ENCODE data around the gene CELSR1.

CELSR1 gene

DNA sequence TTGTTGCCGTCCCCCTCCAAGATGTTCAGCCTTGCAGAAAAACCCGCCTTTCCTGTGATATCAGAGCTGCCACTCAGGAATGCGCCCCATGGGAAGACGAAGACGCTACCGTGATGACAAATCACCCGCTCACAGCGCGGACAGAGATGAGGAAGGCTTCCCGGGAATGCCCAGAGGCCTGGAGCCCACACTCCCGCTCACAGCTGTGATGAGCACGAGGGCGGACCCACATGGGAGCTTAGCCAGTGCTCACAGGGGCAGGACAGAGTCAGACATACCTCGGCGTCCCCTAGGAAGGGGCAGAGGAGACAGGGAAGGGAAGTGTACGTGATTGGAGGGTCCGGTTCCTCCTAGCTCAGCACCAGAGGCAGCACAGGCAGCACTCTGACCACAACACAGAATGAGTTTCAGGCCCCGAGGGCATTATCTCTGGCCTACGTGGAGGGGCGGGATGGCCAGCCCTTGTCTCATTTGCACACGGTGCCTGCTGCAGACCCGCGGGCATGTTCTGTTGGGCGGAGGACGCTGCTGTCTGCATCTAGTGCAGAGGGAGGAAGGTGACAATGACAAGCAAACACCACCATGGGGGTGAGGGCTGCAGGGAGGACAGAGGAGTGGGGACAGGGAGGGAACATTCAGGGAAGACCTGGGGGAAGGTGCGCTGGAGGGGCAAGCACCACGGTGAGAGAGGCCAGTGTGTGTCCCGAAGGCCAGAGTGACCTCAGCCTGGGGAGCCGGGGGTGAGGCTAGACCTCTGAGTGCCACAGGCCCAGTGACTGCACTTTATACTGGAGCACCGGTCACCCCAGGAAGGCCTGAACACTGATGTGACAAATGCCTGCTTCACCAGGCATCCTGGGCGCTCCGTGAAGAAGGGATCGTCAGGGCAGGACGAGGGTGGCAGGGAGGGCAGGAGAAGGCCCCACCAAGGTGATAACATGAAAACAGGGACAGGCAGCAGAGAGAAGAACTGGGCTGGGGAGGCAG lies 79.6 kb downstream of the CELSR1 start:
- DNase-seq: no peak

DNA sequence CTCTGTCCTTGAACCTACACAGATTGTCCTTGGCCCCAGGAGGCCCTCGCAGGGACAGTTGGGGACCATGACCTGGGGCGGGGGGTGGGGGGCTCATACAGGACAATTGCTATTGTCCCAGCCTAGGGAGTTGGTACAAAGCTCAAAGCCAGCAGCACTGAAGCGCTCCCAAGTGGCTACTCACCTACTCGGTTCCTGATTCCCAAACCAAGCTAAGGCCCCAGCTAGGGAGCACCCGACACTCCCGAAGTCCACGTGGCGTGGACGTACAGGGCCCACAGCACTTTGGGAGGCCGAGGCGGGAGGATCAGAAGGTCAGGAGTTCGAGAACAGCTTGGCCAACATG lies 80.6 kb downstream of the CELSR1 start:
- DNase-seq: no peak

DNA sequence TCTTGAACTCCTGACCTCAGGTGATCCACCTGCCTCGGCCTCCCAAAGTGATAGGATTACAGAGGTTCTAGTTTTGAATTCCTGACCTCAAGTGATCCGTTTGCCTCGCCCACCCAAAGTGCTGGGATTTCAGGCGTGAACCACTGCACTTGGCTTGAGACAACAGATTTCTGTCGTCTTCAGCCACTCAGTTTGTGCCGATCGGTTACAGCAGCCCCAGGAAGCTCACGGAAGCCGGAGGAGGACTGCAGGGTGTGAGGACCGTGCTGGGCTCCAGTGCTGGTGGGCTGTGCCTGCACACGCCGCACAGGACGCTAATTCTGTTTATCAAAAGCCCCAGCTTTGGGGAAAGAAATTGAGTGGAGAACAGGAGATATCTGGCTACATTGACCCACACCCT lies 82.0 kb downstream of the CELSR1 start:
- DNase-seq: no peak

DNA sequence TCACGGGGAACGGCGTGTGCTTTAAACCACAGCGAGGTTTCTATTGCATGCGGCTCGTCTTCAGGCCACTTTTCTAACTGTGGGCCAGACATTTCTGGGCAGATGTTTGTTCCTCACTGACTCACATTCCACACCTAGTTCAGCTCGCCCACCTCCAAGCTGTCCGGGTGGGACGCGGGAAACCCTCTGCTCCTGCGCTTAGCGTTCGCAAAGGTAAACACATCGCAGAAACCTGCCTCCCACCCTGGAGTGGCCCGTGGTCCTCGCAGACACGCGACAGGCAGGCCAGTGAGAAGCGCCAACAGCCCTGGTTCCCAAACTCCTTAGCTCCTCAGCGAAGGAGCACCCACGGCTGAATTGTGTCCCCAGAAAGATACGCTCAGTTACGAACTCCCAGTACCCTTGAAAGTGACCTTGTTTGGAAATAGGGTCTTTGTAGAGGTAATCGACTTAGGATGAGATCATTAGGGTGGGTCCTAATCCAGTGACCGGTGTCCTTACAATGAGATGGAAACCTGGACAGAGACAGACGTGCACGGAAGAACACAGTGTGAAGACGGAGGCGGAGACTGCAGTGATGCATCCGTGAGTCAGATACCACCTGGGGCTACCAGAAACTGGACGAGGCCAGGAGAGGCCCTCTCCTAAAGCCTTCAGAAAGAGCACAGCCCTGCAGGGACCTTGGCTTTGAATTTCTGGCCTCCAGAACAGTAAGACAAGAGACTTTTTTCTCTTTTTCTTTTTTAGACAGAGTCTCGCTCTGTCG lies 82.7 kb downstream of the CELSR1 start:
- no peak for DNase-seq

DNA sequence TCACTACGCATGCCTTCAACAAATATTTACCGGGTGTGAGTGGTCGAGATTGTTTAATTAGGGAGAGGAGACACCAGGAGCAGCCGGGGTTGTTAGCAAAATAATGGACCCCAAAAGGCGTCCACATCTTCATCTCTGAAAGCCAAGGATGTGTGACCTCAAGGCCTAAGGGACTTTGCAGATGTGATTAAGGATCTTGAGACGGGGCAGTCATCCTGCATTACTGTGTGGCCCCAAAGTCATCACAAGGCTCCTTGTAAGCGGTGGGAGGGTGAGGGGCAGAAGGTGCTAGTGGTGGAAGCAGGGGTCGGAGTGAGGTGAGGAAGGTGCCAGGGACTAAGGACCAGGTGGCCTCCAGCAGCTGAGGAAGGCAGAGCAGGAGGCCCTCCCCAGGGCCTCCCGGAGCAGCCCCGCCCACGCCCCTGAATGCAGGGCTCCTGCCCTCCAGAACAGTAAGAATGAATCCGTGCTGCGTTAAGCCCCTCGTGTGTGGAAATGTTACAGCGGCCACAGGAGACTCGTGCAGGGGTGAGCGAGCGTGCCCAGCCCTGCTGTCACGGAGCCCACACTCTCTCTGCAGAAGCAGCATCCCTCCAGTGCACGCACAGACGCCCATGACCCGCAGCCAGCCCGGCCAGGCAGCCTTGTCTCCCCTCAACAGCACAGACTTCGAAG lies 83.5 kb downstream of the CELSR1 start:
- DNase-seq: no peak

DNA sequence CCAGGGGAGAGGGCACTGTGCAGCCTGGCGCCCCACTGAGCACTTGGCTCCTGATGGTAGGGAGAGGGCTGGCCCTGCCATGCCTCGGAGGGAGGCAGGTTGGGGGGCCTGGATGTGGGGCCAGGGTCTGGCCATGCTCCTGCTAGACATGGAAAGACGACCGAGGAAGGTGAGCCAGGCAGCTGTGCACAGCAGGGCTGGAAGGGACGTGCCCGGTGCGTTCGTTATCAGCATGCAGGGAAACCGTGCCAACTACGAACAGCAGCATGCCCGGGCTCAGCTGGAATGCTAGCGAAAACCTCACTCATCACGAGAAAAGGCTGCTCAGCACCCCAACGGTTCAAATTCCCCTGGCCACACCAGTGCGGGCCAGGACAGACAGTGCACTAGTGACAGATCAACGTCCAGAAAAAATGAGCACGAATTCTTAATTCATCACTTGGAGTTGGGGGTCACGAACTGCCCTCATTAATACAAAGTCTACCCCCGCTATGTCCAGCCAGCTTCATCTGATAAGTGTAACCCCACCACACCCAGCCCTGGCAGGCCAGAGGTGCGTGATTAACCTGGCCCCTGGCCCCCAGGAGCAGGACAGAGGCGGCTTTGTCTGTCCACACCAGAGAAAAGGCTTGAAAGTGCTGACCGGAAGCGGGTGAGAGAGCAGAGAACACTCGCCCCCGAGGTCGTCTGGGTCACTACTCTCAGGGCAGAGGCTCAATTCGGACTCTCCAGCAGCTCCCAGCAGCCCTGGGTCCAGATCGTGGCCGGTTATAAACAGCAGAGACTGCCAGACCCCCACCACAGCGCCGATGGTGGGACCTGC lies 84.2 kb downstream of the CELSR1 start:
- no peak for DNase-seq

DNA sequence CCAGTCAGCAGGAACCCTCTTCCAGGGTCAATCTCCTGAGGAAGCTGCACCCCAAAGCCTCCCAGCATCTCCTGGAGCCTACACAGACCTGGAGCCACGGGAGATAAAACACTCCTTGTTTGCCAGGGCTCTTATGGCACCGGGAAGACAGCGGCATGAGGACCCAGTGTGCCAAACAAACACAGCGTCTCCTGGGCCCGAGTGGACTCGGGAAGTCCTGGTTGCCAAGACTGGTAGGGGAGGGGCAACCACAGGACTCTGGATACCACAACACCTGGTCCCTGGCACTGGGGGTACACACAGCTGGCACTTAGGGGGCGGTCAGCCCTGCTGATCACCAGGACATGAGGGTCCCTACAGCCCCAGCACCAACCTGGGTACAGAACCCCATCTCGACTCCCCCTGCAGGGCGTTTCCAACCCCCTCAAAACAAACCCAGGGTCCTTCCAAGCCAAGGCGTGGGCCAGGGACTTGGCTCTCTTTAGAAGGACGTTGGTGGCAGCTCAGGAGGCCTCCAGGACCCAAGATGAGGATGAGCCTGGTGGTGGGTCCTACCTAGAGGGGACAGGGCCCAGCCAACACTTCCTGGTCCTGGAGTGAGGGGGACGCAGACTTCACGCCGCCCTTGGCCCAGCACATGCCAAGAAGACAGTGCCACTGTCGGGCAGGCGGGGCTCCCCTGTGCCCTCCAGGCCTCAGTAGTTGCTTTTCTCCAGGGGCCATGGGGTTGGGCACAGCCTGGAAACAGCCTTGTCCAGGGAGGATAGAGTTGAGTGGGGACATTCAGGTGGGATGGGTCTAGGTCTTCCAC lies 85.0 kb downstream of the CELSR1 start:
- no peak for DNase-seq

DNA sequence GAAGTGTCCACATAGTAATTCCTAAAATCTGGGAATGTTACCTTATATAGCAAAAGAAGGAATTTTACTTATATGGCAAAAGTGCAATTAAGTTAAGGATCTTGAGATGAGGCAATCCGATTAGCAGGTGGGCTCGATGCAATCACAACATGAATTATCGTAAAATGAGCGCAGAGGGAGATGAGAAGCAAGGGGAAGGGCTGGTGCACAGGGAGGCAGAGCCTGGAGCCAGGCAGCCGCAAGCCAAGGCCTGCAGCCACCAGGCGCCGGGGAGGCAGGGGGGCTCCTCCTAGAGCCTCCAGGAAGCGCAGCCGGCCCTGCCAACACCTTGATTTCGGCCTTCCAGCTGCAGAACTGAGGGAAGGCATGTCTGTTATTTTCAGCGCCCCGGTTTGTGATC lies 85.7 kb downstream of the CELSR1 start:
- no peak for DNase-seq

DNA sequence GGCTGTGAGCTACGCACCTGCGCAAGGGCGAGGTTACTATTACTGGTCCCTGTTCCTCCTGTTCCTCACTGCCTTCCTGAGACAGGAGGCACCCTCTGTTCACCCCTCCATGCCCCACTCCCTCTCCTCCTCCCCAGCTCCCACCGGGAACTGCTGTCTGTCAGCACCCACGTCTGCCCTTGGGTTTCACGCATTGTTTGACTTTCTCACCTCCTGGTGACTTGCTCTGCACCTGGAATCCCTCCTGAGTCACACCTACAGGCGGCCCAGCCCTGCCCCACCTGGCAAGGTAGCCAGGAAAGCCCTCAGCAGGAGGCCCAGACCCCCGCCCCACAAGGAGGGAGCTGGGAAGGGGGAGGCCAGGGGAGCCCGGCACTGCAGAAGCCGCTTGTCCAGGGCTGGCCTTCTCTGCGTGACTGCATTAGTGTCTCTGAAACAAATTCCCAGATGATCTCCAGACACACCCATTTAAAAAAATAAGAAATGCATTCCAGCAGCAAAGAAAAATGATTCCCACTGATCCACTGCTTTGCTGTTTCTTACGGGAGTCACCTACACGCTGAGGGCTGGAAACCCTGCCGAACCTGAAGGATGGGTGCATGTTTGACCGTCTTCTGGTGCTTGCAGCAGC lies 86.4 kb downstream of the CELSR1 start:
- no peak for DNase-seq

DNA sequence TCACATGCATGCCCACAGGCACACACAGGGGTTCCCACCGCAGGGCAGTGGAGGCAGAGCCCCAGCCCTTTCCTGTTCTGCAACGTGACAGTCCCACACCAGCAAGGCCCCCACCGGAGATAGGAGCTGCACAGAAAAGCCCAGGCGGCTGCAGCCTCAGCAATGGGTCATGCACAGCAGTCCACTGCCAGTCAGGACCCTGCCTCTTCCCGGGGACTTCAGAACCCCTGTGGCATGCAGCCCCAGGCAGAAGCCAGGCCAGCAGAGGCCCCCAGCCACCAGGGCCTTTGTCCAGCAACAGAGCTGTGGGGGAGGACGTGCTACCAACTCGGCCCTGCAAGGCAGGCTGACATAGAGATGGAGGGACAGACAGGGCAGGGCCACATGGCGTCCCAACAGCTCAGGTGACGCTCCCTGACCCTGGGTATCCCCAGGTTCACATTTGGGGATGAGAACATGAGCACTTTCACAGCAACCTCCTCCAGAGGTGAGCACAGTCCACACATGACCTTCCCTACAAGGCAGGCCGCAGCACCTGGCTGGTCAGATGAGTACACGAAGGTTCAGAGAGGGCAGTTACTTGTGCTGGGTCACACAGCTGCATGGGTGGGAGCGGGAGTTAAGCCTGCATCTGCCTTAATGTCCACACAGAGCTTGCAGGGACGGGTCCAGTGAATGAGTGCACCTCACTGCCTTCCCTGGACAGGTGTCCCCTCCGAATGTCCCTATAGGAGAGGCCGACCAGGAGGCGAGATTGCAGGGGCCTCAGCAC lies 87.3 kb downstream of the CELSR1 start:
- DNase-seq: no peak

DNA sequence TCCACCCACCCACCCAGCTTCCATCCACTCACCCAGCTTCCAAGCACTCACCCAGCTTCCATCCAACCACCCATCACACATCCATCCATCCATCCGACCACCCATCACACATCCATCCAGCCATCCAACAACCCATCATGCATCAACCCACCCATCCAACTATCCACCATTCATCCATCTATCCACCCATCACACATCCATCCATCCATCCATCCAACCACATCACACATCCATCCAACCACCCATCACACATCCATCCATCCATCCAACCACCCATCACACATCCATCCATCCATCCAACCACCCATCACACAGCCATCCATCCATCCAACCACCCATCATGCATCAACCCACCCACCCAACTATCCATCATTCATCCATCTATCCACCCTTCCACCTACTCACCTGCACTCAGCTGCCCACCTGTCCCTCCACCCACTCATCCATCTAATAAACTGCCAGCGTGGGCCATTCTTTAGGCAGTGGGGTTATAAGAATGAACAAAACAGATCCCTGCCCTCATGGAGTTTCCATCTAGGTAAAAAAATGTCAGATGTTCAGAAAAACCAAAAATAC lies 88.2 kb downstream of the CELSR1 start:
- DNase-seq: no peak

DNA sequence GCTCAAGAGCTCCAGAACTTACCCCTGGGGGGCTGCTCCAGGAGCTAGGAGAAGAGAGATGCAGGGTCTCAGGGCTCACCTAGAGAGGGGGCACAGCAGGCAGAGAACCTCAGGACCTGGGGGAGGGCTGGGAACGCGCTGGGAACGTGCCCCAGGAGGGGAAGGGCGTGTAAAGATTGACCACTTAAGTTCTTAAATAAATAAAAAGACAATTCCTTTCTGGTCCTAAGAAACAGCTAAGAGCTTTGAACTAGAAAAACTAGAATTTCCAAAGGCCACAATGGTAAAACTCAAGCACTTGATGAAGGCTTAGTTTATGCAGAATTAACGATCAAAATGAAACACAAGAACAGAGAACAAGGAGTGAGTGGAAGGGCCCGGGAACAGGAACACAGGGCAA lies 89.1 kb downstream of the CELSR1 start:
- DNase-seq: no peak

DNA sequence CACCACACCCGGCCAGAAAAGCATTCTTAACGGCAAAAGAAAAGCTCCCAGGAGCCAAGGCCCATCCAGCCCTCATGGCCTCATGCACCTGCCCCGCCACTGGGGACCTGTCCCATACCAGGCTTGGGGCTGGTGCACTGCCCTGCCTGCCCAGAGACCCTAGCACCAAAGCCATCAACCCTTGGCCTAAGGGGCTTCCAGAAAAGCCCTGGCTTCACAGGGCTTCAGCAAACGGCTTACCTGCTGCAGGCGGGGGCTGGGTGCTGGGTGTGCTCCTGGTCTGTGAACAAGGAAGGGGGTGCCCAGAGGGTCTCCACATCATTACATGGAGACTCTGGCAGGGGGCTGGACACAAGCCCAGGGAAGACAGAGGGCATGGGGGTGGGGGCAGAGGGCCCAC lies 89.5 kb downstream of the CELSR1 start:
- no peak for DNase-seq

DNA sequence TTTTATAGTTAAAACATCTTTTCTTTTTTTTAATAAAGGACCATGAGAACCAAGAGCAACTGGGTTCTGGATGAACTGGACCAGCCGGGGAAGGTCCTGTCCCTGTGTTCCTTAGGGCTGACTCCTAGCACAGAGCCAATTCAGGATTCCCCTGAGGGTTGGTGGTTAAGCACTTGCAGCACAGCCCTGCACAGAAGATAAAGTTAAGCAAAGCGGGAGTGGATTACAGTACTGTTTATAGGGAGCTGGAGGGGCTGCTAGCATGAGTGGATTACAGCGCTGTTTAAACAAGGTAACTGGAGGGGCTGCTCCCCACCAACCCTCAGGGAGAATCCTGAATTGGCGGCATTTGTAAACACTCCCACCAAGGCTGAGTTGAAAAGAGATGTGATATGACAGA lies 90.6 kb downstream of the CELSR1 start:
- no peak for DNase-seq

DNA sequence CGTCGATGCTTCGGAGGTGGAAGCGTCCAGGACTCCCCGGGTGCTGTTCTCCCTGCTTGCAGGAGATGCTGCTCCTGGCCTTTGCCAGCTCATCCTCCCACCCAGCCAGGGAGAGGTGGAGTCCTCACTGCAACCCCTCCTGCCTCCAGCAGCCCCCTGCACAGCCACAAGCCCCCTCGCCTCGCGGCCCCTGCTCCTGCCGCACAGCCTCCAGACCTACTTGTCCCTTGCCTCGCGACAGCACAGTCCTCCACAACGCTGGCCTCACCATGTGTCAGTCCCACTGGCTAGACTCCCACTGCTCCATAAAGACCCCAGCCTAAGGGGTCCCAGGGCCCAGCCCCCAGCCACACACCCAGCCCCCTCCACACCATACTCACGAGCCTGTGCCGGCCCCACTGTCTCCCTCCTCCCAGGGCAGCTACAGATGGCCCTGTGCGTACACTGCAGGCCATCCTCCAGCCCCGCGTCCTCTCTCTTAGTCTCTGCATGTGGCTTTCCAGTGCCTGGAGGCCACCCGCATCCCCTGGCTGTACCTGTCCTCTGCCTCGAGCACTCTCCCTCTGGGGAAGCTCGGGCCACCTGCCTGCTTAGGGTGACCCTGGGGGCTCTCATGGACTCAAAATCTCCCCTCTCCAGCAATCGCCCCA lies 91.5 kb downstream of the CELSR1 start:
- no peak for DNase-seq

DNA sequence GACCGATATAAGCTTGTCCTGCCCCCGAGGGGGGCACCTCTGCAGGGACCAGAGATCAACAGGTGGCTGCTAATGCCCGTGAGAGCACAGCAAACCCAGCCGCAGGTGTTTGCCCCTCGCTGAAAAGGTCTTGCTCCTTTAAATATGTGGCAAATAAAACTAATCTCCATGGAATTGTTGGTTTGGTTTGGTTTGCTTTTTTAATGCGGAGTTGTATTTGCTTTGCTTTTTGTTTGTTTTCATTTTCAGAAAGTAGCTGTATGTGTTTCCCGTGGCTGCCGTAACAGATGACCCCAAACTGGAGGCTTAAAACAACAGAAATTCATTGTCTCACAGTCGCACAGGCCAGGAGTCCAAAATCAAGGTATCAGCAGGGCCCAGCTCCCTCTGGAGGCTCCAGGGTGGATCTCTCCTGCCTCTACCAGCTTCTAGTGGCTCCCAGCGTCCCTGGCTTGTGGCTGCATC lies 93.0 kb downstream of the CELSR1 start:
- DNase-seq: no peak

DNA sequence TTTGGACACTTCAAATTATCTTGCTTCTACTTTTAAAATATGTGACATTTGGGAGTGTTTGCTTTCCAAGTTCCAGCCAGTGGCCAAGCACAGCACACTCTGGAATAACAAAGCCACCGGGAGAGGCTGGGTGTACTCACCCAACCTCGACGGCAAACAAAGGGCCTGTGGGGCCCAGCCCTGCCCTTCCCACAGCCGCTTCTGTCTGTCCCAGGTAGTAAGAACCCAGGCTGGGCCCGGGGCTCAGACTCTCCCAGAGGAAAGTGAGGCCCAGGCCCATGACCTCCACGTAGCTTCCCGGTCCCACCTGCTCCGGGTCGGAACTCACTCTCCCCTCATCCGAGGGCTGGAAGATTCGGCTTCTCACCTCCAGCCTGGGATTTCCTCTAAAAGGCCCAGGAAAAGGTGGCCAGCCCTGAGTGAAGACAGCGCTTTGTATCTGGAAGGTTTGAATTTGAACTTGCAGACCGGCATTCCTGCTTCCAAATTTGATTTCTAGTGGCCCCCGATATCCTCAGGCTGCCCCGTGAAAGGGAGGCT lies 93.5 kb downstream of the CELSR1 start:
- DNase-seq: no peak

DNA sequence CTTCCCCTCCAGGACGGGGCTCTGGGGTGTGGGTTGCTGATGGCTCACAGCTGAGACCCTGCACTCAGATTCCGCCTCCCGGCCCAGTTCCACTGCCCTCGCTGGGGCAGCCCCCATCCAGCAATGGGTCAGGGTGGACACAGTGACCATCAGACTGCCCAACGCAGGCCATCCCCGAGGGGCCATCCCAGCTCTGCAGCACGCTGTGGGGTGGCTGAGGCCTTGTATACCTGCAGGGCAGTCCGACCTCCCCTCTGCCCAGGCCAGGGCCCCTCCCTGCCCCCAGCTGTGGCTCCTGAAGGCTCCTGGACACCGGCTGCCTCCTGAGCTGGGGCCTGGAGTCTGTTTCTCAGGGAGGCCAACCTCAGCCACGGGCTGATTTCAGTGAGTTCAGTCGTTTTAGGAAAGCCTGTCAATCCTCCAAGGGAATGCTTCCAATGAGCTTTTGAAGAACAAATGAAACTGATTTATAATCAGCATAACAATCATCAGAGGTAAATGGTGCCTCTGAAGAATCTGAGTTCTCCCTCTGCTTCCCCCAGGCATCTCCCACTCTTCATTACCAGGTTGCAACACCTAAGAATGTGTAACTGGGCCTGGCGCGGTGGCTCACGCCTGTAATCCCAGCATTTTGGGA lies 95.1 kb downstream of the CELSR1 start:
- no peak for DNase-seq

All from amniotic stem cell (primary cell).